Calu3 (cell line): Measurements from ENCODE around the gene ZFYVE26. TPM values are rescaled to one million over a fixed set of nuclear protein-coding genes. Genes with fewer than 3 reads are reported as not detected.

Source experiments
- Bru-seq: library from RNA; stranded (reverse); fragments of 400-500 nt; gene quantifications from one replicate; lab custom pipeline; 2021; lab: Mats Ljungman, UMichigan
- BruChase-seq, 2 experiments: library from RNA; stranded (reverse); fragments of 400-500 nt; gene quantifications; one replicate each; lab custom pipeline; 2021; lab: Mats Ljungman, UMichigan
- BruUV-seq: library from RNA; stranded (reverse); fragments of 400-500 nt; replicated peaks from 2 replicates; lab custom pipeline; 2021; lab: Mats Ljungman, UMichigan
- CTCF ChIA-PET: fragments of 300-600 bp; sonication (Branson Sonifier 250); formaldehyde crosslinking; loops from one replicate; lab custom pipeline; 2022; ENCODE audit warnings: antibody characterized with exemption; lab: Charles Lee
- DNase-seq: peaks from one replicate; pipeline ENCODE4 v3.0.0; 2022
- H3K27ac Mint-ChIP-seq: one replicate; pipeline ENCODE4 v1.8.0; 2022; ENCODE audit warnings: mixed read lengths; ENCODE audit not compliant: unreplicated experiment
- H3K27me3 Mint-ChIP-seq: one replicate; pipeline ENCODE4 v1.8.0; 2022; ENCODE audit warnings: mixed read lengths; ENCODE audit not compliant: unreplicated experiment
- H3K36me3 Mint-ChIP-seq: one replicate; pipeline ENCODE4 v1.8.0; 2022; ENCODE audit warnings: mild to moderate bottlenecking, moderate library complexity, mixed read lengths; ENCODE audit not compliant: insufficient read depth, unreplicated experiment
- H3K4me1 Mint-ChIP-seq: one replicate; pipeline ENCODE4 v1.8.0; 2022; ENCODE audit warnings: mild to moderate bottlenecking, low read depth, mixed read lengths; ENCODE audit not compliant: unreplicated experiment
- H3K4me3 Mint-ChIP-seq: one replicate; pipeline ENCODE4 v1.8.0; 2022; ENCODE audit warnings: mild to moderate bottlenecking, low read depth, moderate library complexity, mixed read lengths; ENCODE audit not compliant: unreplicated experiment
- H3K9me3 Mint-ChIP-seq: one replicate; pipeline ENCODE4 v1.8.0; 2022; ENCODE audit warnings: low read depth, mixed read lengths; ENCODE audit not compliant: unreplicated experiment
- intact Hi-C: fragments of 100-400 bp; cut with micrococcal nuclease; formaldehyde crosslinking; loops from one replicate; pipeline ENCODE4 v1.10.0; 2022; ENCODE audit not compliant: unreplicated experiment
- long read RNA-seq: library from polyadenylated mRNA; stranded (forward); transcript quantifications from one replicate; pipeline ENCODE4 v2.0.0, GENCODE V29; 2022
- total RNA-seq: library from RNA; stranded (reverse); gene quantifications from 2 replicates; pipeline ENCODE4 v1.2.3, GENCODE V29; 2022
- TF ChIP-seq, protein P1 (sequence below): fragments of 200-600 bp; IDR thresholded peaks from one replicate; pipeline ENCODE4 v1.8.0; 2022; ENCODE audit warnings: antibody characterized with exemption; ENCODE audit not compliant: unreplicated experiment

The ZFYVE26 gene
- total RNA-seq (19.9 and 22.5 TPM in 2 replicates), Bru-seq, nascent RNA (percentile 68 among the genes with signal in this experiment), BruChase-seq, experiment 1, labeled RNA remaining after a 6-hour chase (percentile 66 among the genes with signal in this experiment), BruChase-seq, experiment 2, labeled RNA remaining after a 2-hour chase (percentile 66 among the genes with signal in this experiment)
- long read RNA-seq, partial matches to known transcripts, result 2 of 3 reads
- long read RNA-seq, other reads (novel, unspliced or antisense), result 1 of 3 reads

- DNase-seq, result peak; percentile 92
- H3K4me1 Mint-ChIP-seq, result peaks cover 21% of the 10 kb centered on the region
- TF ChIP-seq, protein P1, sequence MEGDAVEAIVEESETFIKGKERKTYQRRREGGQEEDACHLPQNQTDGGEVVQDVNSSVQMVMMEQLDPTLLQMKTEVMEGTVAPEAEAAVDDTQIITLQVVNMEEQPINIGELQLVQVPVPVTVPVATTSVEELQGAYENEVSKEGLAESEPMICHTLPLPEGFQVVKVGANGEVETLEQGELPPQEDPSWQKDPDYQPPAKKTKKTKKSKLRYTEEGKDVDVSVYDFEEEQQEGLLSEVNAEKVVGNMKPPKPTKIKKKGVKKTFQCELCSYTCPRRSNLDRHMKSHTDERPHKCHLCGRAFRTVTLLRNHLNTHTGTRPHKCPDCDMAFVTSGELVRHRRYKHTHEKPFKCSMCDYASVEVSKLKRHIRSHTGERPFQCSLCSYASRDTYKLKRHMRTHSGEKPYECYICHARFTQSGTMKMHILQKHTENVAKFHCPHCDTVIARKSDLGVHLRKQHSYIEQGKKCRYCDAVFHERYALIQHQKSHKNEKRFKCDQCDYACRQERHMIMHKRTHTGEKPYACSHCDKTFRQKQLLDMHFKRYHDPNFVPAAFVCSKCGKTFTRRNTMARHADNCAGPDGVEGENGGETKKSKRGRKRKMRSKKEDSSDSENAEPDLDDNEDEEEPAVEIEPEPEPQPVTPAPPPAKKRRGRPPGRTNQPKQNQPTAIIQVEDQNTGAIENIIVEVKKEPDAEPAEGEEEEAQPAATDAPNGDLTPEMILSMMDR, result no peak
- H3K27ac Mint-ChIP-seq, result peak within 1 kb of the TSS; percentile 93
- H3K27me3 Mint-ChIP-seq, result no peaks in the 10 kb centered on the region
- H3K4me3 Mint-ChIP-seq, result peak within 1 kb of the TSS; percentile 86
- BruUV-seq, result TSS peak; percentile 70
- CTCF ChIA-PET, result interaction anchor here (0.9 to 1.4 kb wide), 2 partner anchors 12 to 28 kb away, joined by 3 to 5 read pairs; no protein-coding TSS in a partner anchor
- H3K9me3 Mint-ChIP-seq, result no peaks in the 10 kb centered on the region
- intact Hi-C loops, result no loop called here
- peaks cover 45% of the 10 kb centered on the region for H3K36me3 Mint-ChIP-seq
These were observed at the start of gene ZFYVE26 for GRCh38 chr14:67816326-67817002. ZFYVE26 (minus strand) TSS chr14:67816590; CDS start chr14:67815963, 627 bp downstream.

- H3K9me3 Mint-ChIP-seq, result no peaks in the 10 kb centered on the region
- no peak overlapping the region for H3K4me3 Mint-ChIP-seq
- TF ChIP-seq, protein P1, result no peak
- no TSS peak for BruUV-seq
- CTCF ChIA-PET, result no interaction called here
- H3K36me3 Mint-ChIP-seq, result no peaks in the 10 kb centered on the region
- DNase-seq, result no peak
- H3K27ac Mint-ChIP-seq, result no peak overlapping the region
- intact Hi-C loops, result no loop called here
- no peaks in the 10 kb centered on the region for H3K27me3 Mint-ChIP-seq
- no peaks in the 10 kb centered on the region for H3K4me1 Mint-ChIP-seq
These were observed 46.8 kb upstream of the ZFYVE26 start for GRCh38 chr14:67863223-67863622.

DNA sequence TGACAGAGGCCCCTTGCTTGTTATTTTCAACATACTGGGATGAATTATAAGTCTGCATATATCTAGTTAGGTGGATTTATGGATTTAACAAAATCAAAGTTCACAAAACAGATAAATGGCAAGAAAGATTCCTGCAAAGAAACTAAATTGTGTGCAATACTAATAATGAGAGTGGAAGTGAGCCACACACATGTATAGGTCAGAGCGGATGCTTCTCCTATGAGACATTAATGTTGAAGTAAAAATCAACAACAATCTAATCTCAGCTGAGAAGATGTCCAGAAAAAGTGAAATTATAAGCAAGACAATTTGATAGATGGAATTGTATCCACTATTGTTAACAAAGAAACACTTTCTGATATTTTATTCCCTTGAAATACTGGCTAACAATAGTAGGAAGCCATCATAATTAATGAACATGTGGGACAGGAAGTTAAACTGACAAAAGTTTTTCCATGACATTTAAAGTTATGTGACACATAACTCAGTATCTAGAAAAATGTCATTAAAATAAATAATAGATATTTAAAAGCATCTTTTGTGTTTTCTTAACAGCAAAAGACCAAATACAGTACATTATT lies 42.9 kb upstream of the ZFYVE26 start:
- DNase-seq, result no peak
- CTCF ChIA-PET, result no interaction called here
- no TSS peak for BruUV-seq
- H3K4me3 Mint-ChIP-seq, result no peak overlapping the region
- no peaks in the 10 kb centered on the region for H3K4me1 Mint-ChIP-seq
- no peak overlapping the region for H3K27ac Mint-ChIP-seq
- TF ChIP-seq, protein P1, result no peak
- no peaks in the 10 kb centered on the region for H3K36me3 Mint-ChIP-seq
- intact Hi-C loops, result no loop called here
- no peaks in the 10 kb centered on the region for H3K9me3 Mint-ChIP-seq
- H3K27me3 Mint-ChIP-seq, result no peaks in the 10 kb centered on the region

GRCh38 chr14:67857778-67858350 lies 41.5 kb upstream of the ZFYVE26 start:
- Mint-ChIP-seq H3K27me3 (no peaks in the 10 kb centered on the region), H3K4me1 (no peaks in the 10 kb centered on the region), H3K36me3 (no peaks in the 10 kb centered on the region), H3K4me3 (no peak overlapping the region), H3K9me3 (no peaks in the 10 kb centered on the region), H3K27ac (no peak overlapping the region)
- intact Hi-C loops, result no loop called here
- BruUV-seq, result no TSS peak
- CTCF ChIA-PET, result no interaction called here
- no peak for DNase-seq
- TF ChIP-seq, protein P1, result no peak
